ENCODE data around the gene FLOT2. TPM values are rescaled to one million over a fixed set of nuclear protein-coding genes. Genes with fewer than 3 reads are reported as not detected.
"Not testable (repeated sequence)": the region's sequence is repeated elsewhere in the genome, so short reads cannot be mapped to it uniquely, and the experiment has no call there.

The FLOT2 gene
- total RNA-seq, 1 donor from 2014 or later: 74.1 TPM

DNA sequence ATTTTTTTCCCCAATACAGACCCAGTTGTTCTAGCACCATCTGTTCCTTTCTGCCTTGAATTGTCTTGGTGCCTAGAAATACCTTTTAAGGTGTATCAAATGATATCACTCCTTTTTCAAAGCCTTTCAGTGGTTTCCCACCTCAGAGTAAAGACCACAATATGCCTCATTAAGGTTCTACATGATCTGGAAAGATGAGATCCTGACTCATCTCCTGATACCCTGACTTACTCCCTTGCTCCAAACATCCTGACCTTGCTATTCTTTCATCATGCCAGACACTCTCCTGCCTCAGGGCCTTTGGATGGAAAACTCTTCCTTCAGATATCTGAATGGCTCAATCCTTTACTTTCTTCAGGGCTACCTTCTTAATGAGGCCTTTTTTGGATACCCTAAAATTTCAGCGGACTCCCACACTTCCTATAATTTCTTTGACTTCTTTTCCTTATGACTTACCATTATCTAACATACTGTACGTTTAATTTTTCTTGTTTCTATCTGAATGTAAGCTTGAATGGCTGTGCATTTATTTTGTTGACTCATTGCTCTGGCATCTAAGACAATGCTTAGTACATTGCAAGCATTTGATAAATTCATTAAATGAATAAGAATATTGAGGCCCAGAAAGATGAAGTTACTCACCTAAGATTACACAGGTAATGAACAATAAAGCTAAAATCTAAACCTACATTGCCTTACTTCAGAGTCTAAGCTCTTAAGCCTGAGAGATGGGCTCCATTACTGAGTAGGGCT, 19.2 kb downstream of the FLOT2 start:
- no peaks in the 10 kb centered on the region for H3K9me3 Mint-ChIP-seq (ENCODE audit: low read depth)
- DNase-seq (ENCODE audit: low spot score): no peak
- H3K36me3 Mint-ChIP-seq (ENCODE audit: low read depth): peaks cover 25% of the 10 kb centered on the region
- H3K4me1 Mint-ChIP-seq (ENCODE audit: low read depth): no peaks in the 10 kb centered on the region
- TF ChIP-seq, protein P1, sequence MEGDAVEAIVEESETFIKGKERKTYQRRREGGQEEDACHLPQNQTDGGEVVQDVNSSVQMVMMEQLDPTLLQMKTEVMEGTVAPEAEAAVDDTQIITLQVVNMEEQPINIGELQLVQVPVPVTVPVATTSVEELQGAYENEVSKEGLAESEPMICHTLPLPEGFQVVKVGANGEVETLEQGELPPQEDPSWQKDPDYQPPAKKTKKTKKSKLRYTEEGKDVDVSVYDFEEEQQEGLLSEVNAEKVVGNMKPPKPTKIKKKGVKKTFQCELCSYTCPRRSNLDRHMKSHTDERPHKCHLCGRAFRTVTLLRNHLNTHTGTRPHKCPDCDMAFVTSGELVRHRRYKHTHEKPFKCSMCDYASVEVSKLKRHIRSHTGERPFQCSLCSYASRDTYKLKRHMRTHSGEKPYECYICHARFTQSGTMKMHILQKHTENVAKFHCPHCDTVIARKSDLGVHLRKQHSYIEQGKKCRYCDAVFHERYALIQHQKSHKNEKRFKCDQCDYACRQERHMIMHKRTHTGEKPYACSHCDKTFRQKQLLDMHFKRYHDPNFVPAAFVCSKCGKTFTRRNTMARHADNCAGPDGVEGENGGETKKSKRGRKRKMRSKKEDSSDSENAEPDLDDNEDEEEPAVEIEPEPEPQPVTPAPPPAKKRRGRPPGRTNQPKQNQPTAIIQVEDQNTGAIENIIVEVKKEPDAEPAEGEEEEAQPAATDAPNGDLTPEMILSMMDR (IDR thresholded peaks at IDR 0.05): no peak
- no peaks in the 10 kb centered on the region for H3K27me3 Mint-ChIP-seq (ENCODE audit: low read depth)
- H3K27ac Mint-ChIP-seq (ENCODE audit: unreplicated experiment): no peak overlapping the region
- no peak overlapping the region for H3K4me3 Mint-ChIP-seq (ENCODE audit: unreplicated experiment)

DNA sequence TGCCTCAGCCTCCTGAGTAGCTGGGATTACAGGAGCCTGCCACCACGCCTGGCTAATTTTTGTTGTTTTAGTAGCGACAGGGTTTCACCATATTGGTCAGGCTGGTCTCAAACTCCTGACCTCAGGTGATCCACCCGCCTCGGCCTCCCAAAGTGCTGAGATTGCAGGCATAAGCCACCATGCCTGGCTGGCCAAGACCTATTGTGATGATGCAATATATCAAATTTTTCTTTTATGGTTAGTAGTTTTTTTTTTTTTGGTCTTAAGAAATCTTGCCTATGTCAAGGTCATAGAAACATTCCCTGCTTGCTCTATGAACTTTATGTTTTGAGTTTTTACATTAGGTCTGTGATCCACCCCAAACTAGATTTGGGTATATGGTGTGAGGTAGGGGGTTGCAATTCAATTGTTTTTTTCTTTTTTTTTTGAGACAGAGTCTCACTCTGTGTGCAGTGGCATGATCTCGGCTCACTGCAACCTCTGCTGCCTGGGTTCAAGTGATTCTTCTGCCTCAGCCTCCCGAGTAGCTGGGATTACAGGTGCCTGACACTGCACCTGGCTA, 20.3 kb downstream of the FLOT2 start:
- not testable (repeated sequence) for DNase-seq (ENCODE audit: low spot score); H3K27ac Mint-ChIP-seq (ENCODE audit: unreplicated experiment); H3K4me3 Mint-ChIP-seq (ENCODE audit: unreplicated experiment); H3K9me3 Mint-ChIP-seq (ENCODE audit: low read depth); H3K4me1 Mint-ChIP-seq (ENCODE audit: low read depth); H3K27me3 Mint-ChIP-seq (ENCODE audit: low read depth)
- peaks cover 22% of the 10 kb centered on the region for H3K36me3 Mint-ChIP-seq (ENCODE audit: low read depth)

DNA sequence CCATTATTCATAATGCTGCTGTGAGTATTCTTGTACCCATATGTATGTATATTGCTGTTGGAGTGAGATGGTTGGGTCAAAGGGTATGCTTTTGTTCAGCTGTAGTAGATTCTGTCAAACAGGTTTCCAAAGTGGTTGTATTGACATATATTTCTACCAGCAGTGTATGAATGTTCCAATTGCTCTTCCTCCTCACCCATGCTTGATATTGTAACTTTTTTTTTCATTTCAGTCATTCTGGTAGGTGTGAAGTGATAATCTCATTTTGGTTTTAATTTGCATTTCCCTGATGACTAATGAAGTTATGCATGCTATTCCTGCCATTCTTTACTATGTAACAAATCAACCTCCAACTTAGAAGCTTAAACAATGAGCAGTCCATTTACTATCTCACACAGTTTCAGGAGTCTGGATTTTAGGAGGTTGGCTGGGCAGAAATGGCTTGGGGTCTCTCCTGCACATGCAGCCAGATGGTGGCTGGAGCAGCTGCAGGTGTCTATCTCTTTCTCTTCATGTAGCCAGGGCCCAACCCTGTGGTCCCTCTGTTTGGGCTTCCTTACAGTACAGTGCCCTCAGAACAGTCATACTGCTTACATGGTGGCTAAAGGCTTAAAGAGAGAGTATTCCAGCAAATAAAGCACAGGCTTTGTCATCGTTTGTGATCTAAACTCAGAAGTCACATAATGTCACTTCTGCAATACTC, 21.5 kb downstream of the FLOT2 start:
- H3K4me1 Mint-ChIP-seq (ENCODE audit: low read depth): no peaks in the 10 kb centered on the region
- H3K27me3 Mint-ChIP-seq (ENCODE audit: low read depth): no peaks in the 10 kb centered on the region
- H3K36me3 Mint-ChIP-seq (ENCODE audit: low read depth): peaks cover 15% of the 10 kb centered on the region
- no peak overlapping the region for H3K27ac Mint-ChIP-seq (ENCODE audit: unreplicated experiment)
- no peak overlapping the region for H3K4me3 Mint-ChIP-seq (ENCODE audit: unreplicated experiment)
- no peak for DNase-seq (ENCODE audit: low spot score)
- H3K9me3 Mint-ChIP-seq (ENCODE audit: low read depth): no peaks in the 10 kb centered on the region
- TF ChIP-seq, protein P1 (IDR thresholded peaks at IDR 0.05): no peak

DNA sequence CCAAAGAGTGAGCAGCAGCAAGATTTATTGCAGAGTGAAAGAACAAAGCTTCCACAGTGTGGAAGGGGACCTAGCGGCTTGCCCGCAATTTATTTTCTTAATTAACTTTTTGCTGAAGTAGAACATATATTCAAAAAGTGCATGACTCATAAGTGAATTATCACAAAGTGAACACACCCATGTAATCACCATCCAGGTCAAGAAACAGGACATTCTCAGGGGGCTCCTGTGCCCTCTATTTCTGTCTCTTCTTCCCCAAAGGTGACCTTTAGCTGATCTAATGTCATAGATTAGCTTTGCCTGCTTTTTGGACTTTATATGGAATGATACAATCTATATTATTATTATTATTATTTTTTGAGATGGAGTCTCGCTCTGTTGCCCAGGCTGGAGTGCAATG, 22.8 kb downstream of the FLOT2 start:
- H3K4me1 Mint-ChIP-seq (ENCODE audit: low read depth): no peaks in the 10 kb centered on the region
- H3K4me3 Mint-ChIP-seq (ENCODE audit: unreplicated experiment): no peak overlapping the region
- peaks cover 7% of the 10 kb centered on the region for H3K36me3 Mint-ChIP-seq (ENCODE audit: low read depth)
- H3K27ac Mint-ChIP-seq (ENCODE audit: unreplicated experiment): no peak overlapping the region
- TF ChIP-seq, protein P1 (IDR thresholded peaks at IDR 0.05): no peak
- H3K27me3 Mint-ChIP-seq (ENCODE audit: low read depth): no peaks in the 10 kb centered on the region
- no peak for DNase-seq (ENCODE audit: low spot score)
- H3K9me3 Mint-ChIP-seq (ENCODE audit: low read depth): no peaks in the 10 kb centered on the region

DNA sequence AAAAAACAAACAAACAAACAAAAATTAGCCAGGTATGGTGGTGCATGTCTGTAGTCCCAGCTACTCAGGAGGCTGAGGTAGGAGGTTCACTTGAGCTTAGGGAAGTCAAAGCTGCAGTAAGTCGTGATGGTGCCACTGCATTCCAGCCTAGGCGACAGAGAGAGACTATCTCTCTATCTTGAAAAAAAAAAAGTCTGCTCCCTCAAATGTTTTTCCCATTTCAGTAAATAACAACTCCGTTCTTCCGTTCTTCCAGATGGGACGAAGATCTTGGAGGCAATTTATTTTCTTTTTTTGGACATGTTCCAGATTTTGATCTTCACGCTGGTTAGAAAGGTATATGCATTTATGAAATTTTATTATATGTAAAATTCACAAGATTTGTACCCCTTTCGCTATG, 23.7 kb downstream of the FLOT2 start:
- Mint-ChIP-seq H3K36me3 (ENCODE audit: low read depth) (peaks cover 3% of the 10 kb centered on the region), H3K9me3 (ENCODE audit: low read depth) (no peaks in the 10 kb centered on the region), H3K4me1 (ENCODE audit: low read depth) (no peaks in the 10 kb centered on the region), H3K4me3 (ENCODE audit: unreplicated experiment) (no peak overlapping the region), H3K27ac (ENCODE audit: unreplicated experiment) (no peak overlapping the region), H3K27me3 (ENCODE audit: low read depth) (no peaks in the 10 kb centered on the region)
- no peak for DNase-seq (ENCODE audit: low spot score)
- TF ChIP-seq, protein P1 (IDR thresholded peaks at IDR 0.05): no peak
